ENCODE results near the gene HYAL2.

The HYAL2 gene

GRCh38 chr3:50330330-50330729 lies 7.8 kb upstream of the HYAL2 start:
- DNase-seq (ENCODE audit: low read depth, low spot score), result no peak

DNA sequence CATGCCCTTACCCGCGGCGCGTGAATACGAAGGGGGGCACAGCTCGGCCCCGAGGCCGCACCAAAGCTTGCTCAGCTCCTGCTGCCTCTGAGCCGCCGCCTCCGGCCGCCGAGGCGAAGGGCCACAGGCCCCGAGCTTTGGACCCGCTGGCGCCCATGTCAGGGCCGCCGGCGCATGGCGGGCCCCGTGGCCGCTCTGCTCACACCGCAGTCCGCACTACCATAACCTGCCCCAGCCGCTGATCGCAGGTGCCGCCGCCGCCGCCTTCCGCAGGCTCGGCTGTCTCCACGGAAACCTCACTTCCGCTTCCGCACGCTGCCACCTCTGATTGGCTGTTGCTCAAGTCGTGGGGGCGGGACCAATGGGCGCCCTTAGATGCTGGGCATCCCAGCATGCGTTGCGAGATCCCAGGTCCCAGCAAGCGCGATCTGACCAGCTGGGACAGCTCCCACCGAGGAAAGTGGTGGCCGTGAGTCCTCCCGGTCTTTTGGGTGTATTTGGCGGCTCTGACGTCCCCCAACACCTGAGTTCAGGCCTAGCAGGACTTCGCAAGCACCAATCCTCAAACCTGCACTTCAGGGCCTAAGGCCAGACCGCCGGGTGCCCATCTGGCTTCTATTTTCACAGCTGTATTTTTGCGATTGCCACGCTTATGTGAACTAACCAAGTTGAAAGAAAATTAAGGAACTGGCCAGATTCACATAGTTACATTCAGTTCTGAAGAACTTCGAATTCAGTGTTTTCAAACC lies 5.6 kb upstream of the HYAL2 start, which contains the start of gene TUSC2:
Gene TUSC2 (minus strand): TSS at position 281 of the 749 bp plus-strand sequence. CDS start 124 bp downstream, at position 157.
- DNase-seq (ENCODE audit: low read depth, low spot score), result peak; percentile 85

DNA sequence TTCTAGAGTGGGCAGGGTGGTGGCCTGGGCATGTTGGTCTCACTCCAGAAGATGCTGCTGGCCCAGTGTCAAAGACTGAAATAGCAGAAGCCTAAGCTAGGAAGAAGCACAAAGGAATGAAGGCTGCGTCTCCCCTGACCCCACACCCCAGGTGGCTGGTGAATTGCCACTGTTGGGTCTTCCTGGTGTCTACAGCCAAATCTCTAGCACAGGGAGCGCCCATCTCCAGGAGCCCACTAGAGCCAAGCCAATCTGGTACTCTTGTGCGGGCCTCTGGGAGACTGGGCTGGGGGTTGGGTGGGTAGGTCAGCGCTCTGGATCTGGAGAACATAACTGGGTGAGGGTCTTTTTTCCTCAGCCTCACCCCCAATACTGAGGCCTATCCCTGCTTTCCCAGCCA lies 4.6 kb upstream of the HYAL2 start:
- no peak for DNase-seq (ENCODE audit: low read depth, low spot score)

DNA sequence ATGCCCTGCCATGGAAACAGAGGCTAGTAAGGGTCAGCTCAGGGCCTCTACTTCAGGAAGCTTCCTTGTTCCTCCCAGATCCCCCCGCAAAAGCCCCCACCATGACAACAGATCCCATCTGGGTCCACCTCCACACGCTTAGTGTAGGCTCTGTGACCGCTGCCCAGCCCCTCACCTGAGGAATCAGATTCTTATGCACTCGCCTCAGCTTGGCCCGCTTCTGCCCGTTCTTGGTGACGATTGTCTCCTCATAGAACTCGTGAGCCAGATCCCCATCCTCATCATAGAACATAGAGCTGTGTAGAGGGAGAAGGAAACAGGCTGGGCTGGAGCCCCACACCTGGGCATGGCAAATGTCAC lies 3.6 kb upstream of the HYAL2 start:
- no peak for DNase-seq (ENCODE audit: low read depth, low spot score)

DNA sequence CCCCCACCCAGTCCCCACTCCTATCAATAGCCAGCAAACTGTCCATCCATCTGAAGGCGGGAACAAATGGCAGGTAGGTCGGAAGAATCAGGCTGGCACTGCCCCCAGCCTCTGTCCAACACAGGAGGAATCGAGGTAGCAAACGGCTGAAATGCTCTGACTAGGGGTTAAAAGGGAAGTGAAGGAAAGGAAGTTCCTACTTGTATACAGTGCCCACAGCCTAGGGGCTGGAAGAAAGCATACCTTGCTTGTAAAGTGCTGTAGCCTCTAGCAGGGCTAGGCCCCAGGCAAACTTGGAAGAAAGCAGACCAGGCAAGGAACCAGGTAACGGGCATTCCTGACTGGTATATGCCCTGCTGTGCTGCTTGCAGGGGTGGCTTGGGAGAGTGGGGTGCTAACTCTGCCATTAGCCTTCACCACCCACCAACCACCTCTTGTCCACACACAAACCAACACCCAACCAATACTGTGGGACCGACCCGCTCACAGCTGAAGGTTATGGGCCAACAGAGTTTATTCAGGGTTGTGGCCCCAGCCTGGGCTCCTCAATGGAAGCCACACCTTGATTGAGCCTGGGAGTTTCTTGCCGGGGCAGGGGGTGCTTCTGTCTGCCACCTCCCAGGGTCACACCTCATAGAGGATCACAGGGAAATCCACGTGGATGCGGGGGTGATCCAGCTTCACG lies 3.1 kb upstream of the HYAL2 start:
- no peak for DNase-seq (ENCODE audit: low read depth, low spot score)

- DNase-seq (ENCODE audit: low read depth, low spot score), result no peak
Observed at GRCh38 chr3:50325113-50325480, 2.6 kb upstream of the HYAL2 start.

DNA sequence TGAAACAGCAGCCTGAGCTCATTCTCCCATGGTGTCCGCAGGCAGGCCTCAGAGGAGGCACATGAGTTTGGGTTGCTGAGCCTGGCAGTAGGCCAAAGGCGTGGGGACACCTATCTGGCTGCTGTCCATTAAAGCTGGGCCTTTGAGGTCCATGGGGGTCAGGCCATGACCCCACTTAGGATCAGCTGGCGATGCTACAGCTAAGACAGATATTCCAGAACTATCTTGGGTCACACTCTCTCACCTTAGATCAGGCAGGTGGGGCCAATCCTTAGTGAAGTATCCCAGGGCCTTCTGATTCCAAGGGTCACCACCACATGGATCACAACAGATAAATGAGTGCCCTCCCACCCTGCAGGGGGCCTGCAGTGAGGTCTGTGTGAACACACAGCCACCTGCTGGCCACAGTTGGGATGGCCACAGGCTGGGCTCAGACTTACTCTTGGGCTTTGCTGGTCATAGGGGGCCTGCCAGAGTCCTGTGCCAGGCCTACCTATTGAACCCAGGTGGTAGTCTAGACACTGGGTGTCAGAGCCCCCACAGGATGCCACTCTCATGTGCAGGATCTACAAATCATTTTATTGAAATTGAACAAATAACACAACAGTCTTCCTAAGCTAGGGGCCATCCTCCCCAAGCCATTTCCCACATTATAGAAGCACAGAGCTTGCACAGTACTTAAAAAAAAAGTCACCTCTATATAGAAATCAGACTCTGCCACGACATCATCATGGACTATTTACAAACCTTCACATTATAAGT lies 2.0 kb upstream of the HYAL2 start:
- no peak for DNase-seq (ENCODE audit: low read depth, low spot score)

GRCh38 chr3:50323614-50324199 lies 1.2 kb upstream of the HYAL2 start:
- no peak for DNase-seq (ENCODE audit: low read depth, low spot score)

DNA sequence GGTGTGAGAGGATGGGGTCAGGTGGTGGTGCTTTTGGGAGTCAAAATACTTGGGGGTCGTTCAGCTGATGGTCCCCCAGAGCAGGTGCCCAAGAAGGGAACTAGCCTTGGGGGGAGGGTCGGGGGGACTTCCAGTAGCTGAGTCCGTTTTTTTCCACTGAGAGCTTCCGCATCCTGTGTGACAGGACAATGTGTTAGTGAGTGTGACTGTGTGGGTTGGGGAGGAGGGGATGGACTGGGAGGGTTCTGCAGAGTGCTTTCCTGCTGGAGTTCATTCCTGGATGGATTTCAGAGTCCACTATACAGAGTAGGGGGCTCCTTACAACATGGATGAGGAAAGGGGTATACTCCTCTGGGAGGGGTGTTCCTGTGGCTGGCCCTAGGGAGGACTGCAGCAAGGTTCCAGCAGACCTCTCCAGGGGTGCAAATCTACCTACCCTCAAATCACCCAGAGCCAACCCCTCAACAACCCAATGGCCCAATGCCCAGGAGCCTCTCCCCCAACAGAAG lies 601 bp upstream of the HYAL2 start:
- no peak for DNase-seq (ENCODE audit: low read depth, low spot score)

- no peak for DNase-seq (ENCODE audit: low read depth, low spot score)
Observed at GRCh38 chr3:50322115-50322385, 495 bp downstream of the HYAL2 start.

- peak; percentile 71 for DNase-seq (ENCODE audit: low read depth, low spot score)
Observed at GRCh38 chr3:50321336-50322114, 1.0 kb downstream of the HYAL2 start.

- no peak for DNase-seq (ENCODE audit: low read depth, low spot score)
Observed at GRCh38 chr3:50320853-50321335, 1.7 kb downstream of the HYAL2 start.

DNA sequence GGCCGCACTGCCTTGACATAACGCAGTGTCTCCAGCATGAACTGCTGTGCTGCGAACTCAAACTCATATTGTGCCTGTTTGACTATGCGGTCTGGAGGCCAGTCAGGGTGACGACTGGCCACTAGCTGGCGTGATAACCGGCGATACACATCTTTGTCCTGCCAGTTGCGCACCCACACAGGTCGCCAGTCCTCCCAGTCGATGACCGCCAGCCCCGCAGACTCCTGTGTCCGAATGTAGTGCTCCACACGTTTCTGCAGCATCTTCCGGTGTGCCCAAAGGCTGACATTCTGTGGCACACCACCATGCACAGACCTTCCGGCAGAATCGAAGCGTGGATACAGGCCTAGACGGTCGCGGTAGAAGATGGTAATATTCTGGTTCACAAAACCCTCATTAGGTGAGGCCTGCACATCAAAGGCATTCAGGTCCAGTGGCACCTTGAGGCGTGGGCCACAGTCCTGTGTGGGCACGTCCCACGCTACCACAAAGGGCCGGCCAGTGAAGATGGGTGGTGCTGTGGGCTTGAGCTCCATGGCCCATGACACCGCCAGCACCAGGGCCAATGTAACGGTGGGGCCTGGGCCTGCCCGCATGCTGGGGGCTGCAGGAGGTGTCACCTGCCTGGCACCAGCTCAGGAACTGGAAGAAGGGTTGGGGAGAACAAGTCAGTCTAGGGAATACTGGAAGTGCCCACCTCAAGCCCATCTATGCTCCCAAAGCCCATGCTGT lies 2.5 kb downstream of the HYAL2 start:
- no peak for DNase-seq (ENCODE audit: low read depth, low spot score)

GRCh38 chr3:50319181-50319893 lies 3.2 kb downstream of the HYAL2 start:
- DNase-seq (ENCODE audit: low read depth, low spot score), result no peak

DNA sequence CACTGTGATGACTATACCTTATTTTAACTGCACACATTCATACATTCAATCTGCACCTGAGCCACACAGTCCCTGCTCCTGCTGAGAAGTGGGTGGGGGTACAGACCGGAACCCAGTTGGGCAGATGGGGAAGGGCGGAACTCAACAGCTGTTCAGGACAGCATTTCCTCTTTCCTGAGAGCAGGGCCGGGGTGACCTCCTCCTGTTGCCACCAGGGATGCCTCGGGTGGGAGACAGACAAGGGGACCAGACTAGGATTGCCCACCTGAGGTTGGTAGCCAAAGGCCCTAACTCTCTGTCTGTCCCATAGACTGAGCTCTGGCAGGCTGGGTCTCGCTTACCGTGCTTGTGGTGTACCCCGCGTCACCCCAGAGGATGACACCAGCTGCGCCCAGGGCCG lies 3.9 kb downstream of the HYAL2 start:
- DNase-seq (ENCODE audit: low read depth, low spot score), result no peak

DNA sequence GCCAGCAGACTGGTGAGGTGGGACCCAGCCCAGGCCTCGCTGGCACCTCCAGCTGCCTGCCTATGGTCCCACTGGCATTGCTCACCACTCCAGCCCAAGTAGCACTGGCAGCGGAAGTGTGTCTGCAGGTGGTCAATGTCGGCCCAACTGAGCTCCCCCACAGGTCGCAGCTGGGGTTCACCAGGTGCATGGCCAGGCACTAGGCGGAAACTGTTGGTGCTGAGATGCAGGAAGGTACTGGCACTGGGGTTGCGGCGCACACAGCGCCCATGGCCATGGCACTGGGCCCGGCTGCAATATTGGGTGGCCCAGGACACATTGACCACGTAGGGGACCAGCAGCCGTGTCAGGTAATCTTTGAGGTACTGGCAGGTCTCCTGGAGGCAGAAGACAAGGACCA lies 4.4 kb downstream of the HYAL2 start:
- no peak for DNase-seq (ENCODE audit: low read depth, low spot score)

DNA sequence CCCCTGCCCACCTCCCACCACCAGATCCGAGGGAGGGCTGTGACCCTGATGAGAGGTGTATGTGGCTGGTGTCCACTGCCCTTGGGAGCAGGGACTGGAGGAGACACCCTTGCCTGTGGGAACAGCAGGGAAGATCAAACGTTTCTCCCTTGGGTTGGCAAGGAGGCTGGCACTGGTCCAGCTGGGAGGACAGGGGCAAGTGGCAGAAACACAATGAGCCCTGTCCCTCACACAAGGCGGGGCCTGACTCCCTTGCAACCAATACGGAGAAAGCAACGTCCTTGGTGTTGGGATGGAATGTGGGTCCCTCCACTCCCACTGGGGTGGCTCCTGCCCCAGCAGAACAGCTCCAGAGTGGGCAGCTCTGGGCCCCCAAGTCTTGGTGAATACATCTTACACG lies 5.2 kb downstream of the HYAL2 start:
- no peak for DNase-seq (ENCODE audit: low read depth, low spot score)

DNA sequence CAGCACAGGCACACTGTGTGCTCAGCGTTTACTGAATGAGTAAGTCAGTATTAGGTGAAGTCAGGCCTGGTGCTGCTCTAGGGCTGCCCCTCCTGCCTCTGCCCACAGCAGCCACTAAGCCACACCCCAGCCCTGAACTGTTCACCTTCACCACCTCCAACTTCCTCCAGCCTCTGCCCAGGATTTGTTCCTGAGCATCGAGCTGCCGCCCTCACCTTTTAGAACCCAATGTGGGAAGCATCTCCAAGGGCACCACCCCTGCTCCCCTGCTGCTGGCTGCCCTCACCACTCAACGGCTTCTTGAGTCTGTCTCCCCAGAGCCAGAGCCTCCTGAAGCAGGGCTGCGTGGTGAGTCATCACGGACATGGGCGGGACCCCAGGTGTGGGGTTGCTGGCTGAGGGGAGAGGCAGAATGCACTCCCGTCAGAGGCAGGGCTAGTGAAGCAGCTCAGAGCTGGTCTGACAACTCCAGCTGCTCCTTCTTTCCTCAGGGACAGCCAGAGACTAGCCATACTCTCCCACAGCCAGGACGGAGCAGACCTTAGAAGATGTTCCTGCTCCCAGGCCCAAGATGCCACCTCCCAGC lies 5.8 kb downstream of the HYAL2 start:
- DNase-seq (ENCODE audit: low read depth, low spot score), result no peak

DNA sequence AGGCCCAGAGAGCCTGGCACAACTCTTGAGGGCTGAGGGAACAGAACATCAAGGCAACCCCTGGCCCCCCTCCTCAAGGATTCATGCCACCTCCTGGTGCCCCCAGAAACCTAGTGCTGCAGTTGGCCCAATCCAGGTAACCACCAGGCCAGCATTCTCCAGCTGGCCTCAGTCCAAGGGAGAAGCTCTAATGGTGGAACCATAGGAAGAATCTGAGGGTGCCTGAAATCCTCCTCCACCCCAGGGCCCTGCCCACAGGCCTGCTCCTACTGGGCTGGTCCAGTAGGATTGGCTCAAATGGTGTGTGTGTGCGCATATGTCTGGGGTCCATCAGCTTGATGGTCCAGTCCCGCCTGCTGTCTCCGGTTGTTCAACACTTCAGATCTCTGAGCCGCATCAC lies 7.7 kb downstream of the HYAL2 start:
- DNase-seq (ENCODE audit: low read depth, low spot score), result no peak

DNA sequence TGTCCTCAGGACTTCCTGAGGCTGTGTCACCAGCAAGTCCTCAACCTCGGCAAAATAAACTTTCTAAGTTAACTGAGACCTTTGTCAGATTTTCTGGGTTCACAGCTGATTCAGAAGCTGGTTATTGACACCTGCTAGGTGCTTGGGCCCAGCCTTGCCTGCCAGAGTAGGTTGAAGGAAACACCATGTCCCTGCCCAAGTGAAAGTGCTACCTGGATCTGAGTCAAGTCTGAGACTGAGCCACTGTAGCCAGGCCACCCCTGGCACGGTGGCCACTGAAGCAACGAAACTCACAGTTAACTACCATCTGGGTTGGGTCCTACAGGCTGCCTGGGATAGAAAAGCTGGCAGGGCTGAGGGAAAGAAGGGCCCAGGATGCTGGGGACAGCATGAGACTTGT lies 8.2 kb downstream of the HYAL2 start:
- no peak for DNase-seq (ENCODE audit: low read depth, low spot score)

Measured in brain pericyte (primary cell).